Upper lobe of left lung (tissue), 4 donors: Measurements from ENCODE around the gene RBFA.

Experiments used
- CTCF ChIP-seq, 6 experiments: fragments of 450-650 bp in 4 of 6; fragments of 200-600 bp in 2 of 6; sonication (generic) in 2 of 6; IDR thresholded peaks; one replicate each; pipeline ENCODE4 v1.5.1; 2016 to 2019; ENCODE audit warnings: antibody characterized with exemption in 6 of 6
- POLR2AphosphoS5 ChIP-seq, 2 donors: sonication (generic); formaldehyde crosslinking; IDR thresholded peaks; one replicate each; pipeline ENCODE4 v1.5.1; 2017; ENCODE audit warnings: antibody characterized with exemption in 2 of 2

DNA sequence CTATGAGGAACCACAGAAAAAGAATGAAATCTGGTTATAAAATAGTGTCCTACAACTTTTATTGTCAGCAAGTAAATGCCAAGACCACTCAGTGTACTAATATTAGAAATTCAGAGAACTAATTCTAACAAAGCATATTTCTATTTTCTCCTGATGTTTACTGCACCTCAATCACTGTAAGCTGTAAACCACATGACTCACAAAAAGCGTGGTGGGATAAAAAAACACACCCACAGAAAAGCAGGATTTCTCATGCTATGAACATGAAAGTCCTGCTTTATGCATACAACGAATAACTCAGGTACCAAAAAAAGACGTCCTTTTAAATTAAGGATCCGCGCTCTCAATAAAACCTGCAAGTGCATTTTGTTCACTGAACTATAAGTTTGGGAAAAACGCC, 46.7 kb upstream of the RBFA start:
- no peak for TF ChIP-seq POLR2AphosphoS5 (IDR thresholded peaks at IDR 0.05)
- TF ChIP-seq CTCF (IDR thresholded peaks at IDR 0.05) = no peak
